H9 (cell line): ENCODE measurements around the gene KTN1. TPM values are rescaled to one million over a fixed set of nuclear protein-coding genes. Genes with fewer than 3 reads are reported as not detected.

Source experiments
- DNase-seq: peaks from one replicate; pipeline ENCODE4 v3.0.0-alpha.2; 2017
- H2AFZ ChIP-seq: one replicate; pipeline ENCODE4 v1.6.1; 2013; ENCODE audit warnings: mild to moderate bottlenecking, low read length, control low read depth, moderate library complexity
- H2AK5ac ChIP-seq: 2 replicates; pipeline ENCODE4 v1.6.1; 2013; ENCODE audit warnings: low read length, control low read depth, mixed read lengths; ENCODE audit not compliant: insufficient read length
- H2BK120ac ChIP-seq: one replicate; pipeline ENCODE4 v1.6.1; 2013; ENCODE audit warnings: low read depth, mild to moderate bottlenecking, low read length, control low read depth, inconsistent platforms; ENCODE audit not compliant: poor library complexity, severe bottlenecking
- H2BK12ac ChIP-seq: 2 replicates; pipeline ENCODE4 v1.6.1; 2013; ENCODE audit warnings: low read length, control low read depth, mixed read lengths, low read depth; ENCODE audit not compliant: insufficient read length
- H2BK15ac ChIP-seq: 2 replicates; pipeline ENCODE4 v1.6.1; 2013; ENCODE audit warnings: low read depth, low read length, control low read depth
- H2BK20ac ChIP-seq: one replicate; pipeline ENCODE4 v1.6.1; 2013; ENCODE audit warnings: low read depth, mild to moderate bottlenecking, low read length, control low read depth, inconsistent platforms; ENCODE audit not compliant: poor library complexity, severe bottlenecking
- H2BK5ac ChIP-seq: 2 replicates; pipeline ENCODE4 v1.6.1; 2013; ENCODE audit warnings: low read length, control low read depth, mixed read lengths; ENCODE audit not compliant: insufficient read length
- H3K14ac ChIP-seq: 2 replicates; pipeline ENCODE4 v1.6.1; 2013; ENCODE audit warnings: low read length, control low read depth; ENCODE audit not compliant: insufficient read depth
- H3K18ac ChIP-seq: 2 replicates; pipeline ENCODE4 v1.6.1; 2013; ENCODE audit warnings: low read depth, mild to moderate bottlenecking, mixed read lengths, low read length, control low read depth; ENCODE audit not compliant: insufficient read length
- H3K23ac ChIP-seq: 2 replicates; pipeline ENCODE4 v1.6.1; 2013; ENCODE audit warnings: low read length, control low read depth, mixed read lengths, low read depth; ENCODE audit not compliant: insufficient read length
- H3K23me2 ChIP-seq: 2 replicates; pipeline ENCODE4 v1.6.1; 2013; ENCODE audit warnings: low read depth, mild to moderate bottlenecking, mixed read lengths, low read length, control low read depth; ENCODE audit not compliant: insufficient read length, poor library complexity, severe bottlenecking
- H3K27ac ChIP-seq: 2 replicates; pipeline ENCODE4 v1.5.1; 2013; ENCODE audit warnings: low read length, control low read depth, mixed read lengths, low read depth; ENCODE audit not compliant: insufficient read length
- H3K27me3 ChIP-seq: 2 replicates; pipeline ENCODE4 v1.6.1; 2013; ENCODE audit warnings: low read length, control low read depth, inconsistent platforms; ENCODE audit not compliant: insufficient read depth
- H3K4ac ChIP-seq: 2 replicates; pipeline ENCODE4 v1.6.1; 2013; ENCODE audit warnings: low read depth, mild to moderate bottlenecking, control low read depth, inconsistent platforms, low read length, moderate library complexity
- H3K4me1 ChIP-seq: 2 replicates; pipeline ENCODE4 v1.6.1; 2013; ENCODE audit warnings: low read length, control low read depth, inconsistent platforms; ENCODE audit not compliant: insufficient read depth
- H3K4me2 ChIP-seq: 2 replicates; pipeline ENCODE4 v1.6.1; 2013; ENCODE audit warnings: low read length, control low read depth, mixed read lengths; ENCODE audit not compliant: insufficient read length, insufficient read depth
- H3K56ac ChIP-seq: 2 replicates; pipeline ENCODE4 v1.6.1; 2013; ENCODE audit warnings: low read depth, mild to moderate bottlenecking, mixed read lengths, low read length, control low read depth; ENCODE audit not compliant: insufficient read length
- H3K79me1 ChIP-seq: 2 replicates; pipeline ENCODE4 v1.6.1; 2013; ENCODE audit warnings: low read depth, mild to moderate bottlenecking, moderate library complexity, low read length, control low read depth, inconsistent platforms; ENCODE audit not compliant: insufficient read depth, poor library complexity, severe bottlenecking
- H3K79me2 ChIP-seq: 2 replicates; pipeline ENCODE4 v1.6.1; 2013; ENCODE audit warnings: low read length, control low read depth, inconsistent platforms; ENCODE audit not compliant: insufficient read depth
- H3K9ac ChIP-seq: 2 replicates; pipeline ENCODE4 v1.6.1; 2013; ENCODE audit warnings: low read length, control low read depth, mixed read lengths; ENCODE audit not compliant: insufficient read length; ENCODE audit errors: extremely low read depth
- H3K9me3 ChIP-seq: one replicate; pipeline ENCODE4 v1.6.1; 2013; ENCODE audit warnings: low read depth, low read length, inconsistent platforms; ENCODE audit not compliant: control insufficient read depth
- H3T11ph ChIP-seq: one replicate; pipeline ENCODE4 v1.6.1; 2013; ENCODE audit warnings: mild to moderate bottlenecking, low read length, control low read depth, inconsistent platforms
- H4K20me1 ChIP-seq: one replicate; pipeline ENCODE4 v1.6.1; 2013; ENCODE audit not compliant: control insufficient read depth, insufficient read length, insufficient read depth
- H4K5ac ChIP-seq: 2 replicates; pipeline ENCODE4 v1.6.1; 2013; ENCODE audit warnings: low read depth, mild to moderate bottlenecking, mixed read lengths, low read length, control low read depth; ENCODE audit not compliant: insufficient read length
- H4K8ac ChIP-seq: replicated peaks from 2 replicates; pipeline ENCODE4 v1.6.1; 2013; ENCODE audit warnings: low read length, control low read depth, mixed read lengths, low read depth; ENCODE audit not compliant: insufficient read length
- H4K91ac ChIP-seq: 2 replicates; pipeline ENCODE4 v1.6.1; 2013; ENCODE audit warnings: low read depth, mild to moderate bottlenecking, moderate library complexity, mixed read lengths, low read length, control low read depth; ENCODE audit not compliant: insufficient read length
- H3K27ac Mint-ChIP-seq, 3 experiments: 2 replicates in 2 of 3; 3 replicates in 1 of 3; pipeline ENCODE4 v1.8.0; 2020 to 2021; ENCODE audit warnings: mixed read lengths in 3 of 3, mild to moderate bottlenecking in 1 of 3, moderate library complexity in 1 of 3
- H3K27me3 Mint-ChIP-seq: 2 replicates; pipeline ENCODE4 v1.8.0; 2021; ENCODE audit warnings: low read depth, mild to moderate bottlenecking, moderate library complexity, mixed read lengths
- H3K36me3 Mint-ChIP-seq, 3 experiments: 2 replicates in 2 of 3; 3 replicates in 1 of 3; pipeline ENCODE4 v1.8.0; 2020 to 2021; ENCODE audit warnings: low read depth in 3 of 3, mixed read lengths in 3 of 3; ENCODE audit not compliant: insufficient read depth in 1 of 3
- H3K4me1 Mint-ChIP-seq, 2 experiments: 2 replicates each; pipeline ENCODE4 v1.8.0; 2020; ENCODE audit warnings: mixed read lengths in 2 of 2
- H3K4me3 Mint-ChIP-seq, 2 experiments: 2 replicates in 1 of 2; 3 replicates in 1 of 2; pipeline ENCODE4 v1.8.0; 2020 to 2021; ENCODE audit warnings: mild to moderate bottlenecking in 2 of 2, mixed read lengths in 2 of 2, moderate library complexity in 1 of 2
- H3K9me3 Mint-ChIP-seq, 2 experiments: 2 replicates in 1 of 2; 3 replicates in 1 of 2; pipeline ENCODE4 v1.8.0; 2020; ENCODE audit warnings: mild to moderate bottlenecking in 2 of 2, mixed read lengths in 2 of 2, moderate library complexity in 1 of 2
- WGBS: extraction: QIAGEN DNeasy Blood & Tissue Kit; methylation state at CpG from one replicate; pipeline ENCODE4 v1.1.7; 2013; ENCODE audit warnings: missing lambda C conversion rate, low lambda C conversion rate, mixed read lengths; ENCODE audit not compliant: insufficient read length; ENCODE audit errors: extremely low coverage; 5-methylcytosine and 5-hydroxymethylcytosine counted together
- total RNA-seq: library from RNA; stranded (reverse); gene quantifications from 2 replicates; pipeline ENCODE4 v1.2.1, GENCODE V29; 2021
- TF ChIP-seq, protein P1 (sequence below): fragments of 200-600 bp; sonication (generic); conservative IDR thresholded peaks from 3 replicates; pipeline ENCODE4 v1.8.0; 2021; ENCODE audit warnings: antibody characterized with exemption, mild to moderate bottlenecking

The KTN1 gene
- total RNA-seq, 1 experiment from 2014 or later = 128 TPM

- Histone ChIP-seq H3T11ph (no peak overlapping the region), H4K5ac (no peak overlapping the region), H2BK20ac (no peak overlapping the region), H4K20me1 (no peaks in the 10 kb centered on the region), H3K27ac (no peak overlapping the region), H3K18ac (no peak overlapping the region), H2BK15ac (no peak overlapping the region), H2BK12ac (no peak overlapping the region), H2BK120ac (no peak overlapping the region), H2AK5ac (no peak overlapping the region), H3K9me3 (no peaks in the 10 kb centered on the region), H4K91ac (no peak overlapping the region), H3K23ac (no peak overlapping the region), H3K9ac (no peak overlapping the region), H3K56ac (no peak overlapping the region), H3K23me2 (no peaks in the 10 kb centered on the region), H4K8ac (no peak overlapping the region), H3K14ac (no peak overlapping the region), H3K4ac (no peak overlapping the region), H3K79me2 (no peaks in the 10 kb centered on the region; the same call in 1 of the 2 replicates), H2AFZ (no peak overlapping the region), H3K4me1 (no peaks in the 10 kb centered on the region), H3K4me2 (no peak overlapping the region), H2BK5ac (no peak overlapping the region), H3K27me3 (no peaks in the 10 kb centered on the region), H3K79me1 (no peaks in the 10 kb centered on the region)
- H3K4me3 Mint-ChIP-seq = no peak overlapping the region
- DNase-seq = no peak
- peaks cover 2 to 6% of the 10 kb centered on the region in 2 experiments; a peak in 2 of 5 replicates for H3K9me3 Mint-ChIP-seq
- no CpG with 5 or more reads among the region's 3 CpGs for WGBS
- peaks cover 0 to 6% of the 10 kb centered on the region in 2 experiments; a peak in 2 of 4 replicates for H3K4me1 Mint-ChIP-seq
- TF ChIP-seq, protein P1, sequence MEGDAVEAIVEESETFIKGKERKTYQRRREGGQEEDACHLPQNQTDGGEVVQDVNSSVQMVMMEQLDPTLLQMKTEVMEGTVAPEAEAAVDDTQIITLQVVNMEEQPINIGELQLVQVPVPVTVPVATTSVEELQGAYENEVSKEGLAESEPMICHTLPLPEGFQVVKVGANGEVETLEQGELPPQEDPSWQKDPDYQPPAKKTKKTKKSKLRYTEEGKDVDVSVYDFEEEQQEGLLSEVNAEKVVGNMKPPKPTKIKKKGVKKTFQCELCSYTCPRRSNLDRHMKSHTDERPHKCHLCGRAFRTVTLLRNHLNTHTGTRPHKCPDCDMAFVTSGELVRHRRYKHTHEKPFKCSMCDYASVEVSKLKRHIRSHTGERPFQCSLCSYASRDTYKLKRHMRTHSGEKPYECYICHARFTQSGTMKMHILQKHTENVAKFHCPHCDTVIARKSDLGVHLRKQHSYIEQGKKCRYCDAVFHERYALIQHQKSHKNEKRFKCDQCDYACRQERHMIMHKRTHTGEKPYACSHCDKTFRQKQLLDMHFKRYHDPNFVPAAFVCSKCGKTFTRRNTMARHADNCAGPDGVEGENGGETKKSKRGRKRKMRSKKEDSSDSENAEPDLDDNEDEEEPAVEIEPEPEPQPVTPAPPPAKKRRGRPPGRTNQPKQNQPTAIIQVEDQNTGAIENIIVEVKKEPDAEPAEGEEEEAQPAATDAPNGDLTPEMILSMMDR = no peak
- no peak overlapping the region for H3K27ac Mint-ChIP-seq
- H3K36me3 Mint-ChIP-seq = no peaks in the 10 kb centered on the region; a peak in 3 of 7 replicates
- no peaks in the 10 kb centered on the region for H3K27me3 Mint-ChIP-seq
These were observed 153.6 kb downstream of the KTN1 start for GRCh38 chr14:55733599-55733998.

Other genes with a start within 250 kb of the KTN1 start
- 11.8 and 13.6 TPM in 2 replicates for gene ATG14, start 168.4 kb upstream of the KTN1 start, total RNA-seq
- gene TBPL2, start 139.6 kb upstream of the KTN1 start, total RNA-seq = not detected in 2 replicates